ENCODE measurements around the gene DBNL. TPM values are rescaled to one million over a fixed set of nuclear protein-coding genes. Genes with fewer than 3 reads are reported as not detected.

DBNL gene
- total RNA-seq = 82.0 TPM

DNA sequence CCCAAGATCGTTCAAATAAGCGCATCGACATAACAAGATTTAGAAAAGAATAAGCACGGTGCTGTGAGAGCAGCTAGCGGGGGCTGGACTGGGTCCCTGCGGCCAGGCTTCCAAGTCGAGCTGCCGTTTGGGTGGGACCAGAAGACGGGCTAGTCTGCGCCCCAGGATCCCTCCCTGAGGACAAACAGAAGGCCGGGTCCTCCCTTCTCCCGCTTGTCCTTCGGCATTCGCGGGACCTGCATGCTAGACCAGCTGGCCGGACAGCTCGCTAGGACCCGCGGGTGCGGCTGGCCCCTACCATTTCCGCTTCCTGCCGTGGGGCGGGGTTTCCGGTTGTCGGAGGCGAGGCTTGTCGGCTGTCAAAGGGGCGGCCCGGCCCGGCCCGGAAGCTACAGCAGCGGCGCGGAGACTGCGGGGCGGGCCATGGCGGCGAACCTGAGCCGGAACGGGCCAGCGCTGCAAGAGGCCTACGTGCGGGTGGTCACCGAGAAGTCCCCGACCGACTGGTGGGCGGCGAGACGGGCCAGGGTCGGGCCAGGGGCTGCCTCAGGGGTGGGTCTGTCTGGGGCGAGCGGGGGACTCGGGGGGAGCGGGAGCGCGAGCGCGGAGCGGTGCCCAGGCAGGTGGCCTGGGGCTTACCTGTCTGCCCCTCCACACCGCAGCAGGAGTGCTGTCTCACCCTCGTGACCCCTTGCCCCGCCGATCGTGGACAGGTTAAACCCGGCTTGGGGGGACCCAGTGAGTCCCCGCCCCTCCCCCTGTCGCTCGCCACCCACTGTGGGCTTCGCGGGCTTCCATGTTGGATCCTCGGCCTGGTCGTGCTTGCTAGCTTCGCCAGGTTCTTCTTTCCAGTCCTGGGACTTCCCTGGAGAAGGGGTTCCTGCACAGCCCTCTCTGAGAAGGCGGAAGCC, at the start of gene DBNL:
DBNL (plus strand) TSS at position 388 of the 911 bp plus-strand sequence; CDS start at position 424, 36 bp downstream.

DNA sequence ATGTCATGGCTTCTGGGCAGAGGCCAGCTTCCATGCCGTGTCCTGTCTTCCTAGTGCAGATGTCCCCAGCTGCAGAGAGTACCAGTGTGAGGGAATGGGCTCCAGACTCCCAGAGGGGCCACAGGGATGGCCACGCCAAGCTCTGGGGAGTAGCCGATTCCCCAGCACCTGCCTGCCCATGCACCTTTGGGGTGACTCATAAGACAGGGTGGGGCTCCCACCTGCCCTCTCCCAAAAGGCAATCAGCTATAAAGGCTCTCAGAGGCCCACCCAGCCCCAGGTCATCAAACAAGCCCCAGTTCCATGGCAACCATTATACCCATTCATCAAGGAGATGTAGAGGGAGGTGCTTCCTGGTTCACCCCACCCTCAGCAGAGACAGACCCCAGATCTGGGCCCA, 47.0 kb upstream of the DBNL start, which contains the start of gene SPDYE1:
SPDYE1 (plus strand) TSS at position 366 of the 400 bp plus-strand sequence. CDS start 2,053 bp downstream, outside the sequence.

GRCh38 chr7:44065431-44066110, 21.1 kb downstream of the DBNL start, which contains the start of gene PGAM2:
TSS of gene PGAM2 (minus strand) at chr7:44065567. CDS start at chr7:44065529, 38 bp downstream.

GRCh38 chr7:44103923-44104859, 59.7 kb downstream of the DBNL start, which contains the start of gene AEBP1:
TSS of gene AEBP1 (plus strand) at chr7:44104345. CDS start at chr7:44104666, 321 bp downstream.

Other genes with a start within 250 kb of the DBNL start
- gene MRPS24, start 175.2 kb upstream of the DBNL start, total RNA-seq = 18.8 TPM
- gene URGCP, start 138.1 kb upstream of the DBNL start, total RNA-seq = 37.2 TPM
- 14.7 TPM for gene UBE2D4, start 118.3 kb upstream of the DBNL start, total RNA-seq
- not detected for gene SPDYE1, start 46.8 kb upstream of the DBNL start, total RNA-seq
- gene PGAM2, start 20.9 kb downstream of the DBNL start, total RNA-seq = 2.5 TPM
- 14.4 TPM for gene POLM, start 37.8 kb downstream of the DBNL start, total RNA-seq
- 10.3 TPM for gene AEBP1, start 59.6 kb downstream of the DBNL start, total RNA-seq
- 56.7 TPM for gene POLD2, start 78.8 kb downstream of the DBNL start, total RNA-seq
- gene MYL7, start 96.6 kb downstream of the DBNL start, total RNA-seq = not detected
- gene GCK, start 144.7 kb downstream of the DBNL start, total RNA-seq = 5.3 TPM
- gene YKT6, start 156.3 kb downstream of the DBNL start, total RNA-seq = 57.3 TPM

Data from parietal lobe (tissue), 1 donor.